ENCODE data around the gene IL27RA. TPM values are rescaled to one million over a fixed set of nuclear protein-coding genes. Genes with fewer than 3 reads are reported as not detected.

IL27RA gene
- total and polyA plus RNA-seq, 2 experiments from 2014 or later: 7.7 to 11.4 TPM

- H3K36me3 Mint-ChIP-seq (ENCODE audit: low read depth): peaks cover 23% of the 10 kb centered on the region
- H3K27me3 Mint-ChIP-seq (ENCODE audit: insufficient read depth, low read depth, poor library complexity): peaks cover 19% of the 10 kb centered on the region
- Histone ChIP-seq H3K4me1 (ENCODE audit: insufficient read depth) (peaks cover 18% of the 10 kb centered on the region), H3K4me2 (no peak overlapping the region), H3F3A (replicated peaks; ENCODE audit: low read depth) (0 out of 2 replicates have a peak, but pooled peaks cover 2% of the 10 kb centered on the region), H4K20me1 (replicated peaks; ENCODE audit: insufficient read depth) (no peaks in the 10 kb centered on the region), H3K4me3 (no peak overlapping the region), H3K79me2 (replicated peaks; ENCODE audit: insufficient read depth) (no peaks in the 10 kb centered on the region), H3K27me3 (ENCODE audit: insufficient read depth) (no peaks in the 10 kb centered on the region), H3K27ac (ENCODE audit: low read depth) (no peak overlapping the region), H3K36me3 (ENCODE audit: insufficient read depth) (no peaks in the 10 kb centered on the region), H3K9me2 (ENCODE audit: insufficient read depth) (no peaks in the 10 kb centered on the region), H2AFZ (no peak overlapping the region)
- TF ChIP-seq JUNB (IDR thresholded peaks at IDR 0.05; ENCODE audit: unreplicated experiment) (no peak), NANOG (IDR thresholded peaks at IDR 0.05; ENCODE audit: borderline replicate concordance) (no peak), STAT1 (IDR thresholded peaks at IDR 0.05; ENCODE audit: unreplicated experiment) (no peak), CTCF (conservative IDR thresholded peaks at IDR 0.05; ENCODE audit: low read depth in 2 of 2) (no peak), EZH2 (IDR thresholded peaks at IDR 0.05; ENCODE audit: low read depth, unreplicated experiment) (no peak), ZNF114 (CRISPR knock-in tag; IDR thresholded peaks at IDR 0.05) (no peak), ETS1 (IDR thresholded peaks at IDR 0.05) (no peak), POLR2AphosphoS5 (IDR thresholded peaks at IDR 0.05; ENCODE audit: low read depth) (no peak), ZNF462 (CRISPR knock-in tag; IDR thresholded peaks at IDR 0.05) (no peak), EZH2phosphoT487 (IDR thresholded peaks at IDR 0.05; ENCODE audit: unreplicated experiment) (no peak), ZNF331 (CRISPR knock-in tag; IDR thresholded peaks at IDR 0.05; ENCODE audit: low read depth) (no peak)
- TF ChIP-seq, protein P1, sequence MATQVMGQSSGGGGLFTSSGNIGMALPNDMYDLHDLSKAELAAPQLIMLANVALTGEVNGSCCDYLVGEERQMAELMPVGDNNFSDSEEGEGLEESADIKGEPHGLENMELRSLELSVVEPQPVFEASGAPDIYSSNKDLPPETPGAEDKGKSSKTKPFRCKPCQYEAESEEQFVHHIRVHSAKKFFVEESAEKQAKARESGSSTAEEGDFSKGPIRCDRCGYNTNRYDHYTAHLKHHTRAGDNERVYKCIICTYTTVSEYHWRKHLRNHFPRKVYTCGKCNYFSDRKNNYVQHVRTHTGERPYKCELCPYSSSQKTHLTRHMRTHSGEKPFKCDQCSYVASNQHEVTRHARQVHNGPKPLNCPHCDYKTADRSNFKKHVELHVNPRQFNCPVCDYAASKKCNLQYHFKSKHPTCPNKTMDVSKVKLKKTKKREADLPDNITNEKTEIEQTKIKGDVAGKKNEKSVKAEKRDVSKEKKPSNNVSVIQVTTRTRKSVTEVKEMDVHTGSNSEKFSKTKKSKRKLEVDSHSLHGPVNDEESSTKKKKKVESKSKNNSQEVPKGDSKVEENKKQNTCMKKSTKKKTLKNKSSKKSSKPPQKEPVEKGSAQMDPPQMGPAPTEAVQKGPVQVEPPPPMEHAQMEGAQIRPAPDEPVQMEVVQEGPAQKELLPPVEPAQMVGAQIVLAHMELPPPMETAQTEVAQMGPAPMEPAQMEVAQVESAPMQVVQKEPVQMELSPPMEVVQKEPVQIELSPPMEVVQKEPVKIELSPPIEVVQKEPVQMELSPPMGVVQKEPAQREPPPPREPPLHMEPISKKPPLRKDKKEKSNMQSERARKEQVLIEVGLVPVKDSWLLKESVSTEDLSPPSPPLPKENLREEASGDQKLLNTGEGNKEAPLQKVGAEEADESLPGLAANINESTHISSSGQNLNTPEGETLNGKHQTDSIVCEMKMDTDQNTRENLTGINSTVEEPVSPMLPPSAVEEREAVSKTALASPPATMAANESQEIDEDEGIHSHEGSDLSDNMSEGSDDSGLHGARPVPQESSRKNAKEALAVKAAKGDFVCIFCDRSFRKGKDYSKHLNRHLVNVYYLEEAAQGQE (IDR thresholded peaks at IDR 0.05; ENCODE audit: unreplicated experiment): no peak
- ATAC-seq: no peak
- no peak overlapping the region for H3K27ac Mint-ChIP-seq
- no peaks in the 10 kb centered on the region; the same call in 2 of the 3 replicates for H3K9me3 Mint-ChIP-seq
- DNase-seq (ENCODE audit: low spot score): no peak
- H3K4me3 Mint-ChIP-seq: no peak overlapping the region
- H3K4me1 Mint-ChIP-seq: peaks cover 31% of the 10 kb centered on the region
These were observed 39.5 kb upstream of the IL27RA start for GRCh38 chr19:13992025-13992424.

All from GM23338 (cell line).